ENCODE data around the gene CARMIL1. TPM values are rescaled to one million over a fixed set of nuclear protein-coding genes. Genes with fewer than 3 reads are reported as not detected.

The CARMIL1 gene
- total RNA-seq, 1 donor from 2014 or later, result 19.6 TPM

- H3K27ac ChIP-seq, result no peak overlapping the region
- H3K9me3 ChIP-seq, result no peaks in the 10 kb centered on the region
- DNase-seq (ENCODE audit: extremely low spot score in 2 of 2), result no peak
- intact Hi-C loops (cut with DNase I), result no loop called here
- no peaks in the 10 kb centered on the region for H3K36me3 ChIP-seq
- peaks cover 33% of the 10 kb centered on the region for H3K4me1 ChIP-seq
- no peak overlapping the region for H3K4me3 ChIP-seq
- no peaks in the 10 kb centered on the region for H3K27me3 ChIP-seq
- TF ChIP-seq CTCF (IDR thresholded peaks at IDR 0.05) (no peak), POLR2AphosphoS5 (IDR thresholded peaks at IDR 0.05; ENCODE audit: insufficient read depth in 1 of 2, low read depth in 1 of 2) (no peak), POLR2A (IDR thresholded peaks at IDR 0.05) (no peak)
Observed at GRCh38 chr6:25334793-25335192, 55.6 kb downstream of the CARMIL1 start.

- Histone ChIP-seq H3K27ac (no peak overlapping the region), H3K9me3 (no peaks in the 10 kb centered on the region)
Observed at GRCh38 chr6:25336996-25337395, 57.8 kb downstream of the CARMIL1 start.

GRCh38 chr6:25337431-25337830 is 58.3 kb downstream of the CARMIL1 start:
- intact Hi-C loops (cut with DNase I), result no loop called here

More at GRCh38 chr6:25336996-25337395, 57.8 kb downstream of the CARMIL1 start:
- intact Hi-C loops (cut with DNase I), result no loop called here
- H3K4me1 ChIP-seq, result peaks cover 22% of the 10 kb centered on the region
- TF ChIP-seq POLR2A (IDR thresholded peaks at IDR 0.05) (no peak), CTCF (IDR thresholded peaks at IDR 0.05) (no peak), POLR2AphosphoS5 (IDR thresholded peaks at IDR 0.05; ENCODE audit: insufficient read depth in 1 of 2, low read depth in 1 of 2) (no peak)
- no peaks in the 10 kb centered on the region for H3K27me3 ChIP-seq
- H3K4me3 ChIP-seq, result no peak overlapping the region
- no peaks in the 10 kb centered on the region for H3K36me3 ChIP-seq
- DNase-seq (ENCODE audit: extremely low spot score in 2 of 2), result no peak

GRCh38 chr6:25340431-25341202 is 61.4 kb downstream of the CARMIL1 start:
- Histone ChIP-seq H3K4me3 (no peak overlapping the region), H3K9me3 (no peaks in the 10 kb centered on the region), H3K4me1 (no peaks in the 10 kb centered on the region), H3K27ac (no peak overlapping the region), H3K36me3 (no peaks in the 10 kb centered on the region), H3K27me3 (no peaks in the 10 kb centered on the region)
- intact Hi-C loops (cut with DNase I), result no loop called here
- TF ChIP-seq POLR2A (IDR thresholded peaks at IDR 0.05) (no peak), CTCF (IDR thresholded peaks at IDR 0.05) (no peak), POLR2AphosphoS5 (IDR thresholded peaks at IDR 0.05; ENCODE audit: insufficient read depth in 1 of 2, low read depth in 1 of 2) (no peak)
- DNase-seq (ENCODE audit: extremely low spot score in 2 of 2), result no peak

More at GRCh38 chr6:25337431-25337830, 58.3 kb downstream of the CARMIL1 start:
- Histone ChIP-seq H3K4me1 (peaks cover 18% of the 10 kb centered on the region), H3K27me3 (no peaks in the 10 kb centered on the region), H3K27ac (no peak overlapping the region), H3K4me3 (no peak overlapping the region), H3K36me3 (no peaks in the 10 kb centered on the region), H3K9me3 (no peaks in the 10 kb centered on the region)
- no peak for DNase-seq (ENCODE audit: extremely low spot score in 2 of 2)
- no peak for TF ChIP-seq POLR2A (IDR thresholded peaks at IDR 0.05)
- no peak for TF ChIP-seq CTCF (IDR thresholded peaks at IDR 0.05)
- no peak for TF ChIP-seq POLR2AphosphoS5 (IDR thresholded peaks at IDR 0.05; ENCODE audit: insufficient read depth in 1 of 2, low read depth in 1 of 2)

- Histone ChIP-seq H3K27me3 (no peaks in the 10 kb centered on the region), H3K4me1 (no peaks in the 10 kb centered on the region)
- intact Hi-C loops (cut with DNase I), result no loop called here
Observed at GRCh38 chr6:25341203-25341552, 62.0 kb downstream of the CARMIL1 start.

More at GRCh38 chr6:25341203-25341552, 62.0 kb downstream of the CARMIL1 start:
- no peaks in the 10 kb centered on the region for H3K9me3 ChIP-seq
- H3K36me3 ChIP-seq, result no peaks in the 10 kb centered on the region
- TF ChIP-seq CTCF (IDR thresholded peaks at IDR 0.05), result no peak
- no peak for TF ChIP-seq POLR2AphosphoS5 (IDR thresholded peaks at IDR 0.05; ENCODE audit: insufficient read depth in 1 of 2, low read depth in 1 of 2)
- no peak for TF ChIP-seq POLR2A (IDR thresholded peaks at IDR 0.05)
- no peak overlapping the region for H3K4me3 ChIP-seq
- H3K27ac ChIP-seq, result no peak overlapping the region
- DNase-seq (ENCODE audit: extremely low spot score in 2 of 2), result no peak
